ENCODE results near the gene ATG9A. TPM values are rescaled to one million over a fixed set of nuclear protein-coding genes. Genes with fewer than 3 reads are reported as not detected.

Gene ATG9A
- total and polyA plus RNA-seq, 9 of the 15 experiments (the other 6 are each of a cell fraction or from before 2014, with no cell fraction given) = 0.25 to 65.6 (median 23.4) TPM

DNA sequence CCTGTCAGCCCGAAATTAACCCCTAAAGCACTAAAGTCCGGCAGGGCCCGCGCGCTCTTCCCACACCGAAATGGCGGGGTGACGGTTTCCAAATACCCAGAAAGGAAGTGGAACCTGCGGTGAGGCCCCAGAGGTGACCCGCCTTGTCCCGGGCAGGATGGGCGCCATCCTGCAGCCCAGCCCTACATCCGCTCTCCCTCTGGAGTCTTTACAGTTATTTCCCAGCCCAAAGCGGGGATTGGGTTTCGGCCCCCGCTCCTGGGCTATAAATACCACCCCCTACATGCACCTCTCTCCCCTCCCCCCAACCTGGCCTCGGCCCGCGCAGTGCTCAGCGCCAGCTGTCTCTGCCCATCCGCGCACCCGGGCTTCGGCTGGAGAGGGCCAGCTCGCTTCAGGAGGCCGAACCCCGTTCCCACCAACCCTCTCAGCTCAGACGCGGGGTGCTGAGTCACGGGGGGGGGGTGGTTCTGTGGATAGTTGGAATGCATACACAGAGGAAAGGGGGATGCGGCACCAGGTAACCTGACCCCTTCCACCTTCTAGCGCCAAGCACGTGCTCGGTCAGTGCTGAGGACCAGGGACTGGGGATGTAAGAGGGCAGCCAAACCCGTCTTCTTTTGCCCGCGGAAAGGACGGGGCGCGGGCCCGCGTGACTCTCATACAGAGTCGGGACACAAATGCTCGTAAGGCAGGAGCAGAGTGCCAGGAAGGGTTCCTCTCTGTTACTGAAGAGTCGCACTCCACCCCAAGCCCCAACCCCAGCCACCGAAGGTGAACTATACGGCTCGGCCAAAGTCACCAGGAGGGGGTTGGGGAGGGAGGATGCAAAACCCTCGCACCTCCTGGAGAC lies 23.7 kb upstream of the ATG9A start, which contains the start of gene TUBA4B (continued):
- TF ChIP-seq MYC (IDR thresholded peaks at IDR 0.05; ENCODE audit: low read depth, low read length) (peak; percentile 37), MYC (CRISPR knock-in tag; IDR thresholded peaks at IDR 0.05; ENCODE audit: borderline replicate concordance, low read depth) (no peak), BACH1 (tag; IDR thresholded peaks at IDR 0.05) (no peak), ZBTB43 (CRISPR knock-in tag; IDR thresholded peaks at IDR 0.05) (no peak), MCM5 (IDR thresholded peaks at IDR 0.05; ENCODE audit: low read depth) (no peak), E2F6 (IDR thresholded peaks at IDR 0.05; ENCODE audit: borderline replicate concordance in 1 of 2, extremely low read depth in 1 of 2, insufficient read depth in 1 of 2, insufficient read length in 1 of 2, low read depth in 1 of 2, low read length in 1 of 2, poor library complexity in 1 of 2, severe bottlenecking in 1 of 2) (peak; percentile 31 to 62), TOE1 (IDR thresholded peaks at IDR 0.05; ENCODE audit: borderline replicate concordance) (no peak), TOE1 (CRISPR knock-in tag; IDR thresholded peaks at IDR 0.05; ENCODE audit: borderline replicate concordance, low read depth) (no peak), MLLT1 (IDR thresholded peaks at IDR 0.05) (no peak), PTRF (tag; IDR thresholded peaks at IDR 0.05) (no peak), ARID4B (CRISPR knock-in tag; IDR thresholded peaks at IDR 0.05) (peak; percentile 69)
- TF ChIP-seq, protein P1, sequence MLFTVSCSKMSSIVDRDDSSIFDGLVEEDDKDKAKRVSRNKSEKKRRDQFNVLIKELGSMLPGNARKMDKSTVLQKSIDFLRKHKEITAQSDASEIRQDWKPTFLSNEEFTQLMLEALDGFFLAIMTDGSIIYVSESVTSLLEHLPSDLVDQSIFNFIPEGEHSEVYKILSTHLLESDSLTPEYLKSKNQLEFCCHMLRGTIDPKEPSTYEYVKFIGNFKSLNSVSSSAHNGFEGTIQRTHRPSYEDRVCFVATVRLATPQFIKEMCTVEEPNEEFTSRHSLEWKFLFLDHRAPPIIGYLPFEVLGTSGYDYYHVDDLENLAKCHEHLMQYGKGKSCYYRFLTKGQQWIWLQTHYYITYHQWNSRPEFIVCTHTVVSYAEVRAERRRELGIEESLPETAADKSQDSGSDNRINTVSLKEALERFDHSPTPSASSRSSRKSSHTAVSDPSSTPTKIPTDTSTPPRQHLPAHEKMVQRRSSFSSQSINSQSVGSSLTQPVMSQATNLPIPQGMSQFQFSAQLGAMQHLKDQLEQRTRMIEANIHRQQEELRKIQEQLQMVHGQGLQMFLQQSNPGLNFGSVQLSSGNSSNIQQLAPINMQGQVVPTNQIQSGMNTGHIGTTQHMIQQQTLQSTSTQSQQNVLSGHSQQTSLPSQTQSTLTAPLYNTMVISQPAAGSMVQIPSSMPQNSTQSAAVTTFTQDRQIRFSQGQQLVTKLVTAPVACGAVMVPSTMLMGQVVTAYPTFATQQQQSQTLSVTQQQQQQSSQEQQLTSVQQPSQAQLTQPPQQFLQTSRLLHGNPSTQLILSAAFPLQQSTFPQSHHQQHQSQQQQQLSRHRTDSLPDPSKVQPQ (CRISPR knock-in tag; IDR thresholded peaks at IDR 0.05; ENCODE audit: borderline replicate concordance) = no peak
